ENCODE data around the gene PLPPR2.

DNA sequence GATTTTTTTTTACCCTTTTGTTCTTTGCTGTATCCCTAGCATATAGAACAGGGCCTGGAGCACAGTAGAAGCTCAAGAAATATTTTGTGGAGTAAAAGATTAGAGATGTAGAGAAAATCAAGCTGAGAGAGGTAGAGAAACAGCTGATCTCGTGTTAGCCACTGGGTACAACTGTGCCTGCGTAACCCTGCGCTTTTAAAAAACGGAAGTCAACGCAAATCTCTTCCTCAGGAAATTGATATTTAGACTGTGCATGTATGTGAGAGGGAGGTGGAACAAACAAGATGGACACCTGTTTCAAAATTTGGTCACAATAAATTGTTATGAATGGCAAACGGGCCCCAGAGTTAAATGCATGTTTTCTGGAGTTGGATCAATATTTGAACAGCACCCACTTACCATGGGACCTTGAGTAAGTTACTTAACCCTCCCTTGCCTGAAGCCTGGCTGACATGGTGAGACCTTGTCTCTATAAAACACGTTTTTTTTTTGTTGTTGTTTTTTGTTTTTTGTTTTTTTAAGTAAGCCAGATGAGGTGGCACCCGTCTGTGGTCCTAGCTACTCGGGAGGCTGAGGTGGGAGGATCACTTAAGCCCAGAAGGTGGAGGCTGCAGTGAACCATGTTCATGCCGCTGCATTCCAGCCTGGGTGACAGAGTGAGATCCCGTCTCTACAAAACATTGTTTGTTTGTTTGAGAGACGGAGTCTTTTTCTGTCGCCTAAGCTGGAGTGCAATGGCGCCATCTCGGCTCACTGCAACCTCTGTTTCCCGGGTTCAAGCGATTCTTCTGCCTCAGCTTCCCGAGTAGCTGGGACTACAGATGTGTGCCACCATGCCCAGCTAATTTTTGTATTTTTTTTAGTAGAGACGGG lies 32.2 kb downstream of the PLPPR2 start:
- TF ChIP-seq ATF6 (CRISPR knock-in tag; IDR thresholded peaks at IDR 0.05) (no peak), CTCF (IDR thresholded peaks at IDR 0.05) (no peak), HMGA2 (CRISPR knock-in tag; IDR thresholded peaks at IDR 0.05) (no peak), NR3C1 (CRISPR knock-in tag; conservative IDR thresholded peaks at IDR 0.05; ENCODE audit: low read depth) (no peak), ETV6 (CRISPR knock-in tag; IDR thresholded peaks at IDR 0.05) (no peak), ZNF121 (CRISPR knock-in tag; IDR thresholded peaks at IDR 0.05) (no peak), NFATC4 (CRISPR knock-in tag; IDR thresholded peaks at IDR 0.05) (no peak)
- TF ChIP-seq, protein P1, sequence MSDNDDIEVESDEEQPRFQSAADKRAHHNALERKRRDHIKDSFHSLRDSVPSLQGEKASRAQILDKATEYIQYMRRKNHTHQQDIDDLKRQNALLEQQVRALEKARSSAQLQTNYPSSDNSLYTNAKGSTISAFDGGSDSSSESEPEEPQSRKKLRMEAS (CRISPR knock-in tag; IDR thresholded peaks at IDR 0.05): no peak

Measured in WTC11 (cell line).